ENCODE results near the gene WDFY4.

Gene WDFY4

DNA sequence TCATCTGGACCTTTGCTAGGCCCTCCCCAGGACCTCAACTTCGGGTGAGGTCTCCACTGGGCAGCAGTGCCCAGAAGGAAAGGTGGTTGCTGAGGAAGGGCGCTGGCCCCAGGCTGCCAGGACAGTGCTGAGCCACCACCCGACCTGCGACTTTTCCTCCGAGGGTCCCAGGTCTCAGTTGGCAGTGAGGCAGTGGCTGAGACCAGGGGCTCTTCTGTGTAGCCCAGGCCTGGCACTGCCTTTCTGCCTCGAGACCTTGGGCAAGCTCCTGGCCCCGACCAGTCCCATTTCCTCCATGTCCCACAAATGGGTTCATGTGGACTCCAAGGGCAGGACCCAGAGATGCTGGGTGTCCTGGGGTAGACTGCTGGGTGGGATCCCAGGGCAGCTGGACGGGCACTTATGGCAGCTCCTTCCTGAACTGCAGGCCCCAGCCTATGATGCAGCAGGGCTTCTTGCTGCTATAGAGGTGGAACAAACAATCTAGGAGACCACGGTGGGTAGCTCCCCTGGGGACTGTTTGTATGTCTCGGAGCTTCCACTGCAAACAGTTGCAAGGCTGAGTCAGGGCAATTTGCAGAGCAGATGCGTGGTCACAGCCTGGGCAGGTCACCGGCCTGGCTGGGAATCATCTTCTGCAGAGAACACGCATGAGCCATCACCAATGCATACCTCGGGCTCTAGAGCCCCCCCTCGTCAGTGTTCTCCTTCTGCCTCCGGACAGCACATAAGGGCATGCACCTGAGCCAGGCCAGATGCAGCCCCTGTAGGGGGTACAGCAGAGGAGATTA lies 272.9 kb downstream of the WDFY4 start:
- no peak for DNase-seq

DNA sequence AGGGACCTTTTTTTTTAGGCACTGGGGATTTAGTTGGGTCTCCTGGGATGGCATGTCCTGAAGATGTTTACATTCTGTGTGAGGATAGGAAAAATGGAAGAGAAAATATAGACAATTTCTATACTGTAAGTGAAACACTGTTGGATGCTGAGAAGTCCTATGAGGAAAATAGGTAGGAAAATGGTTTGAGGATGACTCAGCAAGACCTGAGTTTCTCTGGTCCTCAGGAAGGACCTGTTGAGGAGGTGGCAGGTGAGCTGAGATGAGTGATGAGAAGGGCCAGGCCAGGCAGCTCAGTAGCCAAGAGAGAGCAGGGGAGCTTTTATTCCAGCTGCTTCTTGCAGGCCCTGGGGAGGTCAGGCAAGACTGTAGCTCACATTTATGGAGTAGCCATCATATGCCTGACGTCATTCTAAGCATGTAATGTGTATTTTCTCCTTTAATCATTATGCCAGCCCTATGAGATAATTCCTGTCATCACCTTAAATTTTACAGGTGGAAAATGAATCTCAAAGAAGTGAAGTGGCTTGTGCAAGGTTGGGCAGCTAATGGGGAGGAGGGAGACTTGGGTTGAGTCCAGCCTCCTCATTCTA lies 274.0 kb downstream of the WDFY4 start:
- no peak for DNase-seq

DNA sequence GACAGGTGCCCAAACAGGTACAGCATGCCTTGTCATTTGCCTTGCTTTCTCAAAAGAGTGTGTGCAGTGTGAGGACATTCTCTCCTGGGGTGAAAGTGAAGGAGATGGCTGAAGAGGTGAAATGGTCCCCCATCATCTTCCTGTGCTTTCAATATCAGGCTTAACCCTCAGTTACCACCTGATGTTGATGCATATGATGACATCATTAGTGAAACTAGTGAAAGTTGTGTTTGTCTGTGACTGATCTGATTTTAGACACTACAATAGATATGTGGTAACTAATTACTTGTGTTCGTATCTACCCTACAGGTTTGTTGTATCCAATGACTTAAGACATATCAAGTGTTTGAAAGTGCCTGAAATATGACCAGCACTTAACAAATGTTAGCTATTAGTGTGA lies 279.4 kb downstream of the WDFY4 start:
- no peak for DNase-seq

DNA sequence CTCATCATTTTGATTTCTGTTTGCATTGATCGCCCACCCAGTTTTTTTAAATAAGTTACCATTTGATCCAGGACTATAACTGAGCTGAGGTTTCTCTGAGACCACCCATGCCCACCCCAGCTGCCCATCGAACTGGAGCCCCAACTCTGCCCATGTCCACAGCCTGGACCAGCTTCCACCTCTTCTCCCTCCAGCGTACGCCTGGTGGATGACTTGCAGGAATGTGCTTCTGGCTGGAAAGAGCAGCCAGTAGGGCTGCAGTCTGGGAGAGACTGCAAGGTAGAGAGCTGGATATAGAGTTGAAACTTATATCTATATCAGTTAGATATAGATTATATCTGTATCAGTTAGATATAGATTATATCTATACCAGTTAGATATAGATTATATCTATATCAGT lies 280.8 kb downstream of the WDFY4 start:
- DNase-seq, result no peak

DNA sequence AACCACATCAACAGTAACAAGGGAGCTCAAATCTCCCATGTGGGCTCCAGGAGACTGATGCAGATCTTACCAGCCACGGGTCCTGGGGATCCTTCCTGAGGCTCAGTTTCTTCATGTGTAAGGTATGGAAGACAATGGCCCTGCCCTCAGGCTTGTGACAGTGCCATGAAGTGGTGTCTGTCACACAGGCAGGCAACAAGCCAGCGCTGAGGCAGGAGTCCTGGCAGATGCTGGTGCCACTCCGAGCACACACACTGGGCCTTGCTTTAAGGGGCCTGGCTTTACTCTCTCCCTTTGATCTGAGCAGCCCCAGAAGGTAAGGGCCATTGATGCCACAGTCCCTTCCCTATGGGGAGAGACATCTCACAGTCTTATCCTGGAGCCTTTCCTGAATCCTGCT lies 283.4 kb downstream of the WDFY4 start:
- no peak for DNase-seq

DNA sequence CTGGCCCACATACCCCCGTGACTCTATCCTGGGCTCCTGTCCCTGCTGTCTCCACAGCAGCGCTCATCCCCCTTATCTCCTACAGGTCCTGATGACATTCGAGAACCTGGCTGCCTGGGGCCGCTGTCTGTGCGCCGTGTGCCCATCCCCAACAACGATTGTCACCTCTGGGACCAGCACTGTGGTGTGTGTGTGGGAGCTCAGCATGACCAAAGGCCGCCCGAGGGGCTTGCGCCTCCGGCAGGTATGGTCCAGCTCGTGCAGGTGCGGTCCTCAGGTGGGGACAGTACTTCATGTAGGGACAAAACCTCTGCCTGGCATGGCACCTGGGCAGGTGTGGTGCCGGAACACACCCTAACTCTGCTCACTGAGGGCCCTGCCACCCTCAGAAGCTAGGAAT lies 285.4 kb downstream of the WDFY4 start:
- no peak for DNase-seq

DNA sequence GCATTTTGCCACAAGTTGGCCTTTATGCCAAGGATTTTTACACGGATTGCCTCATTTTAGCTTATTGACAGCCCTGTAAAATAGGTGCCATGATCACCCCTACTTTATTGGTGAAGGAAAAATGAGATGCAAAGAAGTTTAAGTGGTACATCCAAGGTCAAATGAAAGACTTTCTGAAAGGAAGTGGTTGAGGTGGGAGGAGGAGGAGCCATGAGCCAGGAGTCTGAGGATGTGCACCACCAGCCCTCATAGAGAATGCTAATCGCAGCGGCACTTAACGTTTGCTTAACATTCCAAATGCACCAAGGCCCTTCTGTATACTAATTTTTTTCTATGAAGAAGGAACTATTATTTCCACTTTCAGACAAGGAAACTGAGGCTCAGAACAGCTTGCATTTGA lies 286.0 kb downstream of the WDFY4 start:
- no peak for DNase-seq

DNA sequence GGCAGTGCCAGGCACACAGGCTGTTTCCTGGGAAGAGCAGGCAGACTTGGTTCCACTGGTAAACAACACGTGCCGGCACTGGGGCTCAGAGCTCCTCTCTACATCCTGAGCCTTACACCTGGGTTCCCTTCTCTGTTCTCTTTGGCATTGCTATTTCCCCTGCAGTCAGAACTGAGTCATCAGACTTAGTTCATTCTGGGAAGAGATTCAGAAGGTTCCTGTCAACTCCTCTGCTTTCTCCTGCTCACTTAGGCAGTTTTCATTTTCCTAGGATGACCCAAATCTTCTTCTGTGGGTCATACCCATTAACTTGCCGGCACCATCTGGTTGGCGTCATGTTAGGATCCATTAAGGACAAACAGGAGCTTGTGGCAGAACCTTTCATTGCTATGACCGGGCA lies 288.4 kb downstream of the WDFY4 start:
- DNase-seq, result no peak

DNA sequence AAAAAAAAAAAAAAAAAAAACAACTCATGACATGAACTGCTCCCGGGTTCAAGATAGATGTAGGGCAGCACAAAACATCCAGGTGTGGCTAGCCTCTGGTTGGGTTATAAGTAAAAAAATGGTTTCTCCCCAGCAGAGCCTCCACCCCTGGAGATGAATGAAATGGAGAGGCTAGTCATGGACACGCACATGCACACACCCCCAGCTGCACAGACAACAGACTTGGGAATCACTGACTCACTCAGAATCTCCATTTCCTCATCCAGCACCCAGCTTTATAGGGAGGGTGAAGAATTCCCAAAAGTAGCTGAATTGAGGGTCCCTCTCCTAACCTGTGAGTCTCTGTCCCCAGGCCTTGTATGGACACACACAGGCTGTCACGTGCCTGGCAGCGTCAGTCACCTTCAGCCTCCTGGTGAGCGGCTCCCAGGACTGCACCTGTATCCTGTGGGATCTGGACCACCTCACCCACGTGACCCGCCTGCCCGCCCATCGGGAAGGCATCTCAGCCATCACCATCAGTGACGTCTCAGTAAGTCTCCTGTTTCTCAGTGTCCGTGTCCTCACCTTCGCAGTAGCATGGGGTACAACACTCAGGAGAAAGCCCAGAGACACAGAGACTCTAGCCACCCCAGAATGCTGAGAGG lies 290.0 kb downstream of the WDFY4 start:
- DNase-seq, result no peak

DNA sequence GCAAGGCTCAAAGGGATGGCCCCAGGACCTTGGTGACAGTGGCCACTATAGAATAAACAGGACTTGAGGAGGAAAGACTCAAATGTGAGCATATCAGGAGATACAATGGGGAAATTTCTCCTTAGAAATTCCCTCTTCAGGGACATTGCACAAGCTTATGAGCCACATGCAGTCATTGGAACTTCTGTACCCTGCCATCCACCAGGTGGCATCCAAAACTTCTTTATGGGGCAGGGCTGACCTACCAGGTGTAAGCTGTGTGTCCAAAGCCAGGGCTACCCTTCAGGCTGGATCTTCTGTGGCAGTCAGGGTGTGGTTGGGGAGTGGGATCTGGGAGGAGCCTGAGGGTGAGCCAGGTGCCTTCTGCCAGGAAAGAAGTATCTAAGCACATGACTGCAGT lies 291.5 kb downstream of the WDFY4 start:
- peak; percentile 38 for DNase-seq

DNA sequence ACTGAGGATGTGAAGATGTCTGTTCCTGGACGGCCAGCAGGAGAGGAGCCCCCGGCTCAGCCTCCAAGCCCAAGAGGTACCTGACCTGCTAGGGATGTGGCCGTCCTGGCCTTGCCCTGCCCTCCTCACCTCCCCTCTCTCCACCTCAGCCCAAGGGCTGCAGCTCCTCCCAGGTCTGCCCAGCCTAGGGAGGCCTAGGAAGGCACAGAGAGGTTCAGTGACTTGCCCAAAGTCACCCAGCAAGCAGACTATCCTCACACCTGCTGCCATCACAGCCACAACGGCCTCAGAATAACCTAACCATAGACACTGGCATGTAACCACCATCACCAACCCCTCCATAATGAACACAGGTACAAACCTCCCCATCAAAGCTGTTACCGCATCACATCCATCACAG lies 293.6 kb downstream of the WDFY4 start:
- DNase-seq, result no peak

DNA sequence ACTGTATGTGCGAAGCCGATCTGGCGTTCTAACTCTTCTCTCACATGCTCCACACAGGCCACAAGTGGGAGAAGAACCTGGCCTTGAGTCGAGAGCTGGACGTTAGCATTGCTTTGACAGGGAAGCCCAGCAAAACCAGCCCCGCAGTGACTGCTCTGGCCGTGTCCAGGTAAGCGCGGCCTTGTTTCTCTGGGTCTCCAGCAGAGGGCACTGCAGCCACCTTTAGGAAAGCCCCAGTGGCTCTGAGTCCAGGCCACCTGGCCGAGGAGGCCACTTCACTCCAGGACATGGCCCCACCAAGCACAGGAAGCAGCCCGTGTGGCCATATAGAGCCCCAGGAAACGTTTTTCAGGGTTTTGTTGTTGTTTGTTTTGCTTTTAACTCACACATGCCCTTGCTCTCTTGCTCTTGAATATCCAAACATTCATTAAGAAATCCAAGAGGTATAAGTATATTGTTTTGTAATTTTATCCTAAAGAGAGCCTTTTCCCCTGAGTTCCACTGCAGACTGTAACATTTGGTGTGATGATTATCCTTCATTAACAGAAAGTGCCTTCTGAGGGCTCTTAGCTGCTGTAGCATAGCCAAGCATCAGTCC lies 296.7 kb downstream of the WDFY4 start:
- DNase-seq, result peak; percentile 53

DNA sequence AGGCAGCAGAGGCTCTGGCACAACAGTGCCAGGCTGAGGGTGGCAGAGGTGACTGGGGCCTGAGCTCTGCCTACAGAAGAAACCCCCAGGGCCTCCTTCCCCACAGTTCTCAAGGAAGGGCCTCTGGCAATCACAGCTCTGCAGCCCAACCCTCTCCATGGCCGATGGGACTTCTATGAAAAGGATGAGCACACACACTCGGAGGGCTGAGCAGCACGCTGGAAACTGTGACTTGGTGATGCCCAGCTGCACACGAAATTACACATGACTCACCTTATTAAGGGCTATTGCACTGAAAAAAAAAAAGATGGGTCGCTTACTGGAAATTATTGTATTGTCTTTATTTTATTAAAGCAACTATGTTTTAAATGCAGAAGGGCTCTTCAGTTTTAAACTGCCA lies 297.9 kb downstream of the WDFY4 start:
- no peak for DNase-seq

DNA sequence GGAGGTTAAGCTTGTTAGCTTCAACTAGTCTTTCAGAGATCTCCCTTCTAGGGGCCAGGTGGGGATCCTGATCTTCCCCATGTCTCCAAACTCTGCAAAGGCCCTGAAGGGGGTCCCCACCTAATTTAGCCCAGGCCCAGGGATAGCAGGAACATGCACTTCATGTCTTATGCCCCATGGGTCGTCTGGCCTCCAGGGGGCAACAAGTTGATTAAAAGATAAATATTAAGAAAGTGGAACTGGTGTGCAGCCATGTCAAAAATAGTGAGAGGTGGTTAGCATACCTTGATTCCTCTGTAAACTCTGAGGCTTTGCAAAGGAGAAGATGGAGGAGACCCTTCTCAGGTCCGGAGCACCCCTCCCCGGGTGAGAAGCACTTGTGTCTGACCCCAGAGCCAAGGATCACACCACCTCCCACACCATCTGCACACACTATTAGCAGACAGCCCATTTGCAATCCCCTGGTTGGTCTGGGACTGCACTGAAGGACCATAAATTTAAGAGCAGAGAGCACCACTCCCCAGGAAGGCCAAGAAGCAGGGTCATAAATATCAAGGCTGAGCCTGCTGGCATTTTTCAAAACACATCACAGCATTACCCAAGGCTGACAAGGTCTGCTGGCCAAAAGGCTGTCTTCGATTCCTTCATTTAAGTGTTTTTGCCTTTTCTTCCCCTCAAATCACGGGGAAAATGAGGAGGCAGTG lies 299.1 kb downstream of the WDFY4 start:
- DNase-seq, result no peak

DNA sequence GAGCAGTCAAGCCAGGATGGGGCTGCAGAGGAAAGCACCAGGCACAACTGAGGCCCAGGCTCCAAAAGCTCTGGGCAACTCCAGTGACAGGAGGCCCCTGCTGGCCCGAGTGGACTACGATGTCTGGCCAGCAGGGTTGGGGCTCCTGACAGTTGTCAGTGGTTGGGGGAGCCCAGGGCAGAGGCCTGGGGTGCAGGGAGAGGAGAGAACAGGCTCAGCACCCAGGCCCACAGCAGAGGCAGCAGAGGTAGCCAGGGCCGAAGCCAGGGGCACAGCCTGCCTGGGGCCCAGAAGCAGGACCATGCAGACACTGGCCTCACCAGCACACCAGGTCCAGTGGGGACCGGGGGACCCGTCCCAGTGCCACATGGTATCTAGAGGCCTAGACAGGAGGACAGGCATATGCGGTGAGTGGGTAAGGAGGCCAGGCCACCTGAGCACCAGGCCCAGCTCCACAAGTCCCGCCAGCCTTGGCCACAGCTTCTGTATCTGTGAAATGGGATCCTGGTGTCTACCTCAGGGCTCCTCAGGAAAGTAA lies 301.0 kb downstream of the WDFY4 start:
- no peak for DNase-seq

DNA sequence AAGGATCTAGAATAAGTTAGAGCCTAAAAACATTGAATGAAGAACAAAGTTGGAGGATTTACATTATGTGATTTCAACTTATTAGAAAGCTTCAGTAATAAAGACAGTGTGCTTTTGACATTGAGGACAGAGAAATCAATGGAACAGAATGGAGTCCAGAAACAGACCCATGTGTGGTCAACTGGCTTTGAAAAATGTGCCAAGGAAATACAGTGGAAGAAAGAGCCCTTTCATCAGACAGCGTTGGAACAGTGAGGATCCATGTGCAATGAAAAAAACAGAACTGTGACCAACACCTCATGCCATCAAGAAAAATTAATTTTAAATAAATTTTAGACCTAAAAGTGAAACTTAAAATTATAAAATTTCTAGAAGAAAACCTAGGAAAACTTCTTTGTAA lies 305.6 kb downstream of the WDFY4 start:
- DNase-seq, result no peak

DNA sequence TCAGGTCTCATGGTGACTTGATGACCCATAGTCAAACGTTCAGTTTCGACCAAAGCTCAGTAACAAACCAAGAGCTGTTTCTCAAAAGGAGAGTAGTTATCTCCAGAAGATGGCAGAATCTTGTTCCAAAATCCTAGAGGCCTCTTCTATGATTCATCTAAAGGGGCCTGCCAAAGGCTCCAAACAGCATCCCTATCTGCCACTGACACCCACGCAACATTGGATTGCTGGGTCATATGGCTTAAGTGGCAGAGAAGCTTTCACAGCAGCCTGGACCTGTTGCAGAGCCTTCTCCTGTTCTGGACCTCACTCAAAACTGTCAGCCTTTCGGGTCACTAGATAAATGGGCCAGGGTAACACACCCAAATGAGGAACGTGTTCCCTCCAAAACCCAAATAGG lies 309.0 kb downstream of the WDFY4 start:
- DNase-seq, result no peak

DNA sequence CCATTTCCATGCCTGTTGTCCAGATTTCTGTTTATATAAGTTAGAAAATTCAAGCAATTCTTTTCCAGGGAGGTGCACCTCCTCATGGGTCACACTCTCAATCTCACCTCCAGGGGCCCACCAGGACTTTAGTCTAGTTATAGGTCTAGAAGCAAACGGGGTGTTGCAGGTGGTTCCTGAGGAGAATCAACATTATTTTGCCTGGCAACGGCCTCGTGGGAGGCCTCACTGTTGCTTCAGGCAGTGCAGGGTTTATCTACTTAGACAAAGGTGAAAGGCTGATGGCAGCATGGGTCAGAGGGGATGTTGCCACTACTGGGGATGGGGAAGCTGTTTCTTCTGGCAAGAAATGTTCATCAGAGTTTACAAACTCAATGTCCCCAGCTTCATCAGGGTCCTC lies 311.7 kb downstream of the WDFY4 start:
- no peak for DNase-seq

DNA sequence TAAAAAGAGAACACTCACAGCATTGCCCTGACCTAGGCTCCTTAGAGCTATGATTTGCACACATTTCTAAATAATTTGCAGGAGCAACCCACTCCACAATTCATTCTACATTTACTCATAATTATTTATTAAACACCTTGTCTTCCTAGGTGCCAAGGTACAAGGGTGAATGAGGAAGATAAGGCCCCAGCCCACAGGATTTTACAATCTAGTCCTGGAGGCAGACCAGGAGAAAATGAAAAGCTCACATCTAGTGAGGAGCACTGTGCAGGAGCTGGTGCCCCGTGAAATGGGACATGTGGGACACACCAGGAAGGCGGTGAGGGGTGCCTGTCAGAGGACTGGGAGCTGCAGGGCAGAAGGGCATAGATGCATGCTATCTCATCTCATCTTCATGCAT lies 314.7 kb downstream of the WDFY4 start:
- no peak for DNase-seq

DNA sequence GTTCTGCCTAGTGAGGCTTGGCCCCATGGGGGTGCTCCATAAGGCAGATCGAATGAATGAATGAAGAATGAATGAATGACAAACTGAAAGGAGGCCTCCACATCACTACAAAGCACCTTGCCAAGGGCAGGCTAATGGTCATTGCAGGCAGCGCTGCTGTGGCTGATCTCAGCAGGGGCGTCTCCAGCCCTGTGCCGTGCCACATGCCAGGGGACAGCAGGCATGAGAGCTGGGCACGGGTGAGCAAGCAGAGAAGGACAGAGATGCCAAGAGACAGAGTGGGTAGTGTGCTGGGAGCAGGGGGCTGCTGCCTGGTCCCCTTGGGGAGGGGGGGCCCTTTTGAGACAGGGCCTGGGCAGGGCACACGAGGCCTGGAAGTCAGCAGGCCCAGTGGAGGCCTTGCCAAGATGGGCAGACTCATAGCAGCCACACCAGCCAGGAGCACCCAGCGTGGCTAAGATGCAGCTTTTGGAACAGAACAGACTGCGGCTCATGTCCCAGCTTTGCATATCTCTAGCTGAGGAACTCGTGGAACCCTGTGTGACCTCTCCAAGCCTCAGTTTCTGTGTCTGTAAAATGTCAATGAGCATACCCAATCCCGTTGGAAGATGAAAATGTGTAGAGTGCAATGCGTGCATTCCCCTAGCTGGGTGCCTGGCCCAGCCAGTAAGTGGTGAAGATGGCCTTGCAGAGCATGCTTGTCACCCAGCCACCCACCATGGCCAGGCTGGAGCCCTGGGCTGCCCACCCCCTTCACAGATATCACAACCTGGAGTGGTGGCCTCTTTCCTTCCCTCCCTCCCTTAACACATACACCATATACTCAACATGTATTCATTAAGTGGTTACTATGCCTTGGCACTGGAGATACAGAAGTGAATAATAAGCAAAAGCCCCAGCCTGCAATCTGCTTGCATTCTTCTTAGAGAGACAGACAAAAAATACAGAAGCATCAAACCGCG lies 316.0 kb downstream of the WDFY4 start:
- DNase-seq, result no peak

DNA sequence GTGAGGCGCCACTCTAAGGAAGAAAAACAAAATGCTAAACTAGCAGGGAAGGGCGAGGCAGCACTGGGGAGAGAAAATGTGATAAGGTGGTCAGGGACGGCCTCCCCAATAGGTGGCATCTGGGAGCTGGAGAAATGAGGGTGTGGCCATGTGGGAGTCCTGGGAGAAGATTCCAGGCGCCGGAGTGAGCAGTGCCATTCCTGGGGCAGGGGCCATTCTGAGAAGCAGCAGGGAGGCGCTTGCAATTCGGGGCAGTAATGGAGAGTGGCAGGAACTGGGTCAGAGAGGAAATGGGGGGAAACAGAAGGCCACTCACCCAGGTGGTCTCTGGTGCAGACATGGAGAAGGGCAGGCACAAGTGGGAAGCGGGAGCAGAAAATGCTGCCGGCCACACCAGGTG lies 316.7 kb downstream of the WDFY4 start:
- DNase-seq, result peak; percentile 31
